Activated naive CD4-positive, alpha-beta T cell treated with anti-CD3 and anti-CD28 coated beads, Interleukin-2, amount 50 U/mL, for 24 hours (primary cell): ENCODE measurements around the gene RREB1.

Experiments
- H3K27ac Mint-ChIP-seq: one replicate; pipeline ENCODE4 v1.8.0; 2021; ENCODE audit warnings: mild to moderate bottlenecking, mixed read lengths
- H3K27me3 Mint-ChIP-seq: one replicate; pipeline ENCODE4 v1.8.0; 2021; ENCODE audit warnings: mixed read lengths
- H3K36me3 Mint-ChIP-seq: one replicate; pipeline ENCODE4 v1.8.0; 2021; ENCODE audit warnings: mixed read lengths
- H3K4me1 Mint-ChIP-seq: one replicate; pipeline ENCODE4 v1.8.0; 2021; ENCODE audit warnings: mixed read lengths
- H3K4me3 Mint-ChIP-seq: one replicate; pipeline ENCODE4 v1.8.0; 2021; ENCODE audit warnings: mild to moderate bottlenecking, mixed read lengths
- H3K9me3 Mint-ChIP-seq: one replicate; pipeline ENCODE4 v1.8.0; 2021; ENCODE audit warnings: mixed read lengths

RREB1 gene

DNA sequence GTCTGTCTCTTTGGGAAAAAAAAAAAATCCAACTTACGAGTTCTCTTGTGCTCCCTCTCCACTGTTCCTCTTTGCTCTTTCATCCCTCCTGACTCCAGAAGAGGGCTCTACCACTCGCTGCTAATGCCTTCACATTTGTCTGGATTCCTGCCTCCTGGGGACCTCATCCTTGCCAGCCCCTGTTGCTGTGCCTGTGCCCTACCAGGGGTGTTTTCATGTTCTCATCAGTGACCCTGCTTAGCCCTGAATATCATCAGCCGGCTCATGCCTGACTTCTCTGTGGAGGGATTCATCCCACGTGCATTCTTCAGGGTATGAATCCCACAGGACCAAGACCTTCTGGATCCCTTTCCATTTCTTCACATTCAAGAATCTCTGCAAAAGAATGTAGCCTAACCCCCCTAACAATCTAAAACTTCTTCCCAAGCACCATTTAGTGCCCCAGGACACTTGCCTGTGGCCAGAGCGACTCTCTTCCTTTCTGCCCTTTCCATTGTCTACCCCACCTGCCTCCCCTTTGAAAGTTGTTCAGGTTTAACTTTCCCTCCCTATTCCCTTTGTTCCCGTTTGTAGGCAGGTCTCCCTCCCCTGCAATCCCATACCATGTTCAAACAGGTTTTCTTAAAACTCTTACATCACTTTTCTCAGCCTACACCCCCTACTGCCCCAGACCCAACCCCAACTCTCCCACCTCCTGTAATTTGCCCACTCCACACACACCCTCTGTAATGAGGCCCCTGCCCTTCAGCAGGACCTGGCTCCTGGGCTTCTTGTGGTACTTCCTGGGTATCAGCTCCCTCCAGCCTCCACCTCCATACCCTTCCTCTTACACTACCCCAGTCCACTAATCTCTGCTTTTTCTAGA, 50.2 kb downstream of the RREB1 start:
- peaks cover 83% of the 10 kb centered on the region for H3K4me1 Mint-ChIP-seq
- H3K36me3 Mint-ChIP-seq = peaks cover 3% of the 10 kb centered on the region

DNA sequence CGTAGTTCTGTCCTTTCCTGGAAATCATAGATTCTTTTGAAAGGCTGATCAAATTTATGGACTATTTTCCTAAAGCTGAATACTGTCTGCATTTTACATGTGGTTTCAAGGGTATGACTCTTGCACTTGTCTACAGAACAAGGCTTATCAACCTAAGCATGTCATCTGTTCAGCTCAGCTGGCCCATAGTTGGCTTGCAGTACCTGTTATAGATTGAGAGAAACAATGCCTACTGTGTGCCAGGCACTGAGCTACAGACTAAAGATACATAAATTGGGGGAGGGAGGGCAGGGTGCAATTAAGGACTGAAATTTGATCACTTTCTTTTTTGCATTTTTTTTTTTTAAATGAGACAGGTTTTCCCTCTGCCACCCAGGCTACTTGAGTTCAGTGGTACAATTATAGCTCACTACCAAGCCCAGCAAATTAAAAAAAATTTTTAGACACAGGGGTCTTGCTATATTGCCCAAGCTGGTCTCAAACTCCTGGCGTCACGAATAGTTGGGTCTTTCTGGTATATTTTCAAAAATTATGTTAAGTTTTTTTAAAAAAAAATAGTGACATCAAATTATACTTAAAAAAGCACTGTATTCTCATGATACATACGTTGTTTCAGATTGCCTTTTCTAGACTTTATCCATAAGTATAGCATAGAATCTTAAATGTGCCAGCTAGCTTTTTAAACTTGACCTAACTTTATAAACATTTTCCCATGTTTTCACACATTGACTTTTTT, 52.2 kb downstream of the RREB1 start:
- H3K4me1 Mint-ChIP-seq = peaks cover 79% of the 10 kb centered on the region

More for the DNA sequence above, 50.2 kb downstream of the RREB1 start:
- Mint-ChIP-seq H3K9me3 (no peaks in the 10 kb centered on the region), H3K27ac (peak overlapping the region; percentile 81), H3K4me3 (no peak overlapping the region), H3K27me3 (no peaks in the 10 kb centered on the region)

DNA sequence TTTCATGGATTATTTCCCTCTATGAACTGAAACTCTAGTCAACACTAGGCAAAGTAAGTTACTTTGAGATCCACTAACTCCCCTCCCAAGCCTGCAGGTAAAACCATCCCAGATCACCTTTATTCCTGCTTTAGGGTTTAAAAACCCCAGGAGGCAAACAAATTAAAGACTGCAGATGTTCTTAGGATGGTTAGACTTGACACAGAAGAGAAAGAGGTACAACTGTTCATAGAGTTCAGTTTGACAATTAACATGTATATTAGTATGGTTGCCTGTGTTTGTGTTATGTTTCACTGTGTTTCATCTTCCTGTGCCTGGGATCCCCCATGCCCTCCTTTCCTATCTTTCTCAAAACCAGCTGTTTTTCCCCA, 53.5 kb downstream of the RREB1 start:
- H3K27me3 Mint-ChIP-seq = no peaks in the 10 kb centered on the region
- H3K4me3 Mint-ChIP-seq = no peak overlapping the region
- H3K4me1 Mint-ChIP-seq = peaks cover 78% of the 10 kb centered on the region
- peaks cover 5% of the 10 kb centered on the region for H3K36me3 Mint-ChIP-seq
- peak overlapping the region; percentile 83 for H3K27ac Mint-ChIP-seq
- no peaks in the 10 kb centered on the region for H3K9me3 Mint-ChIP-seq

More for the DNA sequence above, 52.2 kb downstream of the RREB1 start:
- peaks cover 5% of the 10 kb centered on the region for H3K36me3 Mint-ChIP-seq
- H3K27ac Mint-ChIP-seq = no peak overlapping the region
- H3K4me3 Mint-ChIP-seq = no peak overlapping the region
- H3K27me3 Mint-ChIP-seq = no peaks in the 10 kb centered on the region
- H3K9me3 Mint-ChIP-seq = no peaks in the 10 kb centered on the region

DNA sequence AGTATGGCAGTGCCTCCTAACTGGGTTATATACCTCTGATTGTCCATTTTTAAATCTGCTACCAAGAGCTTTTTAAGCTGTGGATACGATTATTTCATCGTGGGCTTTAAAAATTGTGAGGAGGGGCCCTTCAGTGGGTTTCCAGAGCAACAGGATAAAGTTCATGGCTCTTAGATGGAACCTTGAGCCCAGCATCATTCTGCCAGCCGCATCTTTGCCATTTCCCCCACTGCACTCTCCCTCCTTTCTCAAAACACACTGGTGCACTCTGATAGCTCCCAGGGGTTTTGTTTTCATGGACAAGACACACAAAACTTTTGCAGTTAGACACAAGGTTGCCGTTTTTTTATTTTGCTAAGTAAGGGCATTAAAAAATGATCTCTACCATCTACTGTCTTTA, 54.1 kb downstream of the RREB1 start:
- Mint-ChIP-seq H3K4me1 (peaks cover 77% of the 10 kb centered on the region), H3K4me3 (no peak overlapping the region), H3K9me3 (no peaks in the 10 kb centered on the region), H3K36me3 (peaks cover 5% of the 10 kb centered on the region), H3K27me3 (no peaks in the 10 kb centered on the region), H3K27ac (no peak overlapping the region)

DNA sequence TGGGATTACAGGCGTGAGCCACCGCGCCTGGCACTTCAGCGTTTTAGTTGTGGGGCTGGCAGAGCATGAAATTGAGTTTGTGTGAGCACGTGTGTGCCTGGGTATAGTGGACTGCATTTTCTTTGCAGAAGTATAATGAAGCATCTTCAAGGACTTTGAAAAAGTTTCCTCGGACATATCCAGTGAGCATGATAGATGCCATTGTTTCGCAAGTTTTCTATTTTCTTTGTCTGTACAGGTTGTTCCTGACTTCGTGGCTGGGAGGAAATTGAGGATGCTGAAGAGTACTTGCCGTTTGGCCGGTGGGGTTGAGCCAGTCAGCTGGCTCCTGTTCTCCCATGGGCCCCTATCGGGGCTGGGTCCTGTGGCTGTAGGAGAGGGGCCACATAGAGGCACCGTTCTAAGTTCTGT, 55.9 kb downstream of the RREB1 start:
- no peaks in the 10 kb centered on the region for H3K9me3 Mint-ChIP-seq
- H3K27ac Mint-ChIP-seq = no peak overlapping the region
- H3K4me1 Mint-ChIP-seq = peaks cover 67% of the 10 kb centered on the region
- no peaks in the 10 kb centered on the region for H3K27me3 Mint-ChIP-seq
- H3K36me3 Mint-ChIP-seq = peaks cover 5% of the 10 kb centered on the region
- H3K4me3 Mint-ChIP-seq = no peak overlapping the region

DNA sequence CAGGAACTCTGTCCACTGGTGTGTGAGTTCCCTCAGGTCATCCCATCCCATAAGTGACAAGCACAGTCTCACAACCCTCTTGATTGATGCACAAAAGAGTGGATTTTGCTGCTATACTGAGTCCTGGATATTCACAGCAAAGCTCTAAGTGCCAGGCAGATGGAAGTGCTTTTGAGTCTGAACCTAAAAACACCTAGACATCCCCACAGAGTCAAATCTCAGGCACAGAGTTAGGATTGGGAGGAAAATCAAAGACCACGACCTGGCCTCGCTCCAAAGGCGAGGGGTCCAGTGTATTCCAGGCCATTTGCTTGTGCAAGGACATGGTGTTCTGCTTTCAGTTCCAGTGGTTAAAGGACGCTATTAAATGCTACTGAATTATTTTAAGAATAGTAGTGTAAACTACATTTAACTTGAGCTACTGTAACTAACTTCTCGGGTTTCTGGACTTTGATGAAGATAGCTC, 56.8 kb downstream of the RREB1 start:
- H3K4me3 Mint-ChIP-seq = no peak overlapping the region
- no peak overlapping the region for H3K27ac Mint-ChIP-seq
- H3K27me3 Mint-ChIP-seq = no peaks in the 10 kb centered on the region
- peaks cover 5% of the 10 kb centered on the region for H3K36me3 Mint-ChIP-seq
- H3K4me1 Mint-ChIP-seq = peaks cover 66% of the 10 kb centered on the region
- no peaks in the 10 kb centered on the region for H3K9me3 Mint-ChIP-seq

DNA sequence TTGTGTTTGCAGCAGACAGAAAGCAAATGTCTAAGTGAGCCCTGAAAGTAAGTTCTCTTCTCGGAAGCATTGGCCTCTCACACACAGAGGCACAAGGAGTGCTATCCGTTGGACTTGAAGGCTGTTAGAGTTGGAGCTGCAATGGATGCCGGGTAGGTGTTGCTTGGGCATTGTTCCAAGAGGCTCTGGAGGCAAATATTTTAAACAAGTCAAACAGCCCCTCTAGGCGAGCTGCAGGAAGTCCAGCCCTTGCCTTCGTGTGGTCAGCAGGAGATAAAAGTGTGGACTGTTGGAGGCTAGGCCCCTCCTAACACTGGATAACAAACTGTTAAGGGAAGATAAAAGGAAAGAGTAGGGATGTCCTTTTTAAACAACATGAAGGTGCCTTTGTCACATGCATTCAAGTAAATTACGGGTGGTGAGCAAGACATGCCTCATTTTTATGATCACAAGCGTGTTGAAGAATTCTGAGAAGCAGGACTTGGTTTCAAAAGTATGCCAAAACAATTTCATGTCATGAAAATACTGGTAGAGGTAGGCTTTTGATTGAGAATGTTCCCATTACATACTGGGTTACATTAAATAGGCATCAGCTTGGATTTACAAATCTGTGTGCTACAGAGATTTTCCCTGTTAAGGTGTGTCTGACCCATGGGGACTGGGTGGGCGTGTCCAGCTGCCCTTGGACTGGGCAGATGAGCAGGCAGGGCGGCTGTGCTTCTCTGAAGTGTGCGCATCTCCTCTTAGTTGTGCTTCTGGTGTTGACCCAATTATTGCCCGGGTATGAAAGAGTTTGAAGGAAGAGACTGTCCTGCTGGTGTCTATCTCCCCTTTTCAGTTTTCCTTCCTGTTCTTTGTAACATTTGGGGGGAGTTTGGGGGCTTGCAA, 57.5 kb downstream of the RREB1 start:
- Mint-ChIP-seq H3K4me3 (no peak overlapping the region), H3K27ac (no peak overlapping the region), H3K36me3 (peaks cover 5% of the 10 kb centered on the region), H3K27me3 (no peaks in the 10 kb centered on the region), H3K4me1 (peaks cover 64% of the 10 kb centered on the region), H3K9me3 (no peaks in the 10 kb centered on the region)

DNA sequence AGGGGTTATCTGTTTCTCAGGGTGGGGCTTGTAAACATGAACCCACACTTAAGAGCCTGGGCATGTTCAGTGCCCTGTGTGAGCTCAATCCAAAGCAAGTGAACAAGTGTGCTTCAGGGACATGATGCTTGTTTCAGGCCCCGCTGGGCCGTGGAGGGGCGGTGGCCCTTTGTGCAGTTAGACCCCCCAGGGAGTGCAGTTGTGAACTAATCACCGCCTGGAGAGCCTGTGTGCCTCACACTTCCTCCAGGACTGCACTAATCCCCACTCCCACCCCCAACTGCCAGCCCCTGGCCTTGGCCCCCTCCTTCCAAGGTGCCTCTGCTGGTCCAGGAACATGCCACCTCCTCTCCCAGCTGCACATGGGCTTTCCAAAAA, 58.1 kb downstream of the RREB1 start:
- Mint-ChIP-seq H3K4me1 (peaks cover 64% of the 10 kb centered on the region), H3K27ac (no peak overlapping the region), H3K9me3 (no peaks in the 10 kb centered on the region), H3K27me3 (no peaks in the 10 kb centered on the region), H3K36me3 (peaks cover 5% of the 10 kb centered on the region), H3K4me3 (no peak overlapping the region)

DNA sequence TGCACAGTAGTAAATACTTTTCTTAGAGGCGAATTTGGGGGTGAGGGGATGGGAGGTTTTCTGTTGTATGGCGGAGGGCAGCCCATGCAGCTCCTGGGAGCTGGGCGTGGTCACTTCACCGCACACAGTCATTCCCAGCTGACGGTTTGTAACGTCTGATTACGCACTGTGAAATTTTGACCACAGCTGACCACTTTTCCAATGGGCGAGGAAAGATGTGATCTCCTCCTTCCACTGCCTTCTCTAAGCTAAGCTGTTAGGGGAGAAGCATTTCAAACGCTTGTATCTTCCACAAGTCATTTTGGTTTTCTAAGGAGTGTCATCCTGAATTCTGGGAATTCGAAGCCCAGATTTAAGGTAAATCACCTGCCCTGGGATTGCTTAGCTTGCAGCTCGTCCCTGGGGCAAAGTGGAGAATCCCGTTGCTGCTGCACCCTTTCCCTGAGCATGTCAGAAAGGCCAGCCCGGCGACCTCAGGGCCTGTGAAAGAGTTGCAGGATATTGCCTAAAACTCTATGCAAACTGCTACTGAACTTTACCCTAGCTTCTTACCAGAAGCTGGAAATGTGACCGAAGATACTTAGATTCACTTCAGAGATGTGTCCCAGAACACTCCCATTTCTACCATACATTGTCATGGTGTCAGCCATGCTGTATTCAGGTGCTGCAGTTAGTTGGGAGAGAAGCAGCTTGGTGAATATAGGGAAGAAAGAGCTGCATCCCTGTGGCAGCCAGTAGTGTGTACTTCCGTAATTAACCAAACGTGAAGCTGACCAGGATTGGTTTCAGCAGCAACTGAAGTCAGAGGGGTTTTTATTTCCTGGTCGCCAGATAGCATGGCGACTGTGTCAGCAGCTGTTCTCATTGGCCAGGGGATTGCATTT, 58.9 kb downstream of the RREB1 start:
- peaks cover 64% of the 10 kb centered on the region for H3K4me1 Mint-ChIP-seq

DNA sequence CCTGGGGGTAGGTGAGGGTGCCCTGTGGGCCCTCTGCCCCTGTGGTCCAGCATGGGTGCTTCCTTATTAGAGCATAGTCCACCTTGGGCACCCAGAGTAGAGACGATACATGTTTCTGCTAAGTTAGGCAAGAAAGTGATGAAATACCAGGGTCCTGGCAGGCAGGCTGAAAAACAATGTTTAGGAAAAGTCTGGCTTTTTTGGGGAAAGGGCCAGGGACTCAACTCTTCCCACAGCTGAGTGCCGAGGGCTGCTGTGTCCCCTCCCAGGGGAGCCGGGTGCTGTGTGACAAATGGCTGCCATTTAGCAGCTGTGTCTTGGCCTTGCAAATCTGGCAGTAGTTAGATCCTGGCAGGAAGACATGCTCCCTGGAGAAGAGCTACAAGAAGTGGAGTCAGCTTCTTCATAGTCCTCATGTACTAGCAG, 61.5 kb downstream of the RREB1 start:
- Mint-ChIP-seq H3K4me1 (peaks cover 57% of the 10 kb centered on the region), H3K4me3 (no peak overlapping the region), H3K9me3 (no peaks in the 10 kb centered on the region), H3K27ac (no peak overlapping the region), H3K27me3 (no peaks in the 10 kb centered on the region), H3K36me3 (no peaks in the 10 kb centered on the region)

More for the DNA sequence above, 58.9 kb downstream of the RREB1 start:
- no peak overlapping the region for H3K27ac Mint-ChIP-seq
- H3K4me3 Mint-ChIP-seq = no peak overlapping the region
- H3K9me3 Mint-ChIP-seq = no peaks in the 10 kb centered on the region
- H3K27me3 Mint-ChIP-seq = no peaks in the 10 kb centered on the region
- H3K36me3 Mint-ChIP-seq = peaks cover 2% of the 10 kb centered on the region

DNA sequence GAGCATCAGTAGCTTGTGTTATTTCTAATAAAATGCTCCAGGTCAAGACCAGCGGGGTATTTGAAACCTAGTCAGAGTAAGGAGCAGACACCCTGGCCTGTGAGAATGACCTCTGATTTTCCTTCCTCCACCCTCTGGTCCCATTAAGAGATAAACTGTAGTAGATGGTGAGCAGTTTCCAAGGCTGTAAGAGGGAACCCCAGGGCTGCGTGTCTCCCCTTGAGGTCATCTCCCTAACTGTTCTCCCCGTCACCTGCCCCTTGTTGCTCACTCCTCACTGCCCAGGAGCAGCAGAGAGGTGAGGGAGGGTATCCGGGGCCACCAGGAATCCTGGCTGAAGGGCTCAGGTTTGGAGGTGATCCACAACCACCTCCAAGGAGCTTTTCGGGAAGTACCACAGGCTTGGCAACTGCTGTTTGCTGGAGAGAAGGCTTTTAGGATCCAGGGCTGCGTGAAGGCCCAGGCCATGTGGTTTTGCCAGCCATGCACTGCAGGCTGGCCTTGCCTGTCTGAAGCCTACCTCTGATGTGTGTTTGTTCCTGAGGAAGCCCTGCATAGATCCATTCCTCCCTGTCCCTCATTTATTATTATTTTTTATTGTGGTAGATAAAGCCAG, 62.5 kb downstream of the RREB1 start:
- H3K4me3 Mint-ChIP-seq = no peak overlapping the region
- no peaks in the 10 kb centered on the region for H3K9me3 Mint-ChIP-seq
- H3K4me1 Mint-ChIP-seq = peaks cover 48% of the 10 kb centered on the region
- H3K36me3 Mint-ChIP-seq = no peaks in the 10 kb centered on the region
- H3K27ac Mint-ChIP-seq = no peak overlapping the region
- H3K27me3 Mint-ChIP-seq = no peaks in the 10 kb centered on the region

DNA sequence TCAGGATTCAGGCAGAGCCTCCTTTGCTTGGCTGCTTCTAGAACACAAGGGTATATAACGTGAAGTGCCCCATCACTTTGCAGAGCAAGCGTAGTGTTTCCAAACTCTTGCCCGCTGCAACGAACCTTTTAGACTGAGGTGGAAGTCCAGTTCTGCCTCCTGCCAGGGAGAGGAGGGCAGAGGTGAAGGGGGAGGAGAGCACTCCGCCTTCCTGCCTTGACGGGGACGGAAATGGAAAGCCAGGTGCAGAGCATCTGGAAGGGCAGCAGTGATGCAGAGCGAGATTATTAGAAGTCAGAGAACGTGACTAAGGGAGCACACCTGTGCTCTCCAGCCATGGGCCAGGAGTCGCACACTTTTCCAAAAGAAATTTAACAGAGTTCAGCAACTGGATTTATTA, 63.4 kb downstream of the RREB1 start:
- H3K4me1 Mint-ChIP-seq = peaks cover 41% of the 10 kb centered on the region
- H3K27ac Mint-ChIP-seq = peak overlapping the region; percentile 67

DNA sequence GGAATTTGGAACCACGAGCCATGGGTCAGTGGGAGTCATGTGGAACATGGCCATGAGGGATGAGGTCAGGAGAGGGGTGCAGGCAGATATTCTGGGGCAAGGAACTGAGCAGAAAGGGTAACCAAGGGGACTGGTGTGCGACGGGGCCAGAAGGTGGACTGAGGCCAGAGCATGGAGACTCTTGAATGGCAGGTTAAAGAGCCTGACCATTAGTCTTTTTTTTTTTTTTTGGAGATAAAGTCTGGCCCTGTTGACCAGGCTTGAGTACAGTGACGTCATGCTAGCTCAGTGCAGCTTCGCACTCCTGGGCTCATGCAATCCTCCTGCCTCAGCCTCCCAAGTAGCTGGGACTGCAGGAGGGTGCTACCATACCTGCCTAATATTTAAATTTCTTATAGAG, 64.0 kb downstream of the RREB1 start:
- Mint-ChIP-seq H3K27ac (peak overlapping the region; percentile 43), H3K4me1 (peaks cover 37% of the 10 kb centered on the region), H3K9me3 (no peaks in the 10 kb centered on the region), H3K27me3 (no peaks in the 10 kb centered on the region), H3K4me3 (no peak overlapping the region), H3K36me3 (no peaks in the 10 kb centered on the region)

More for the DNA sequence above, 63.4 kb downstream of the RREB1 start:
- Mint-ChIP-seq H3K4me3 (no peak overlapping the region), H3K36me3 (no peaks in the 10 kb centered on the region), H3K27me3 (no peaks in the 10 kb centered on the region), H3K9me3 (no peaks in the 10 kb centered on the region)

DNA sequence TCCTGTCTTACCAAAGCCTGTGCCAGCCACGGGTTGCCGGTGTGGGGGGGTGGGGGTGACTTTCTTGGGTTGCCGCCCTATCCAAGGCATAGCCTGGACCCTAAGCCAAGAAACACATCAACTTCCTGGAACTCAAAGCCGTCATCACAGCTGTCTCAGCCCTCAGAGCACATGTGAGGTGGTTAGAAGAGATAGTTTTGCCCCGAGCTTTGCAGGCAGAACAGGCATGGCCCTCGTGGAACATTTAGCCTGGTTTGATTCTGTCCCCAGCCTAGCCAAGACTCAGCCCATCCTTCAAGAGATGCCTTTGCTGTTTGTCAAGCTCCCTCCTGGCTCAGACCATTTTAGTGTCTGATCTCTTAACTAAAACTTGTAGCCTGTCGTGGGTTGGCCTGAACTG, 64.9 kb downstream of the RREB1 start:
- peaks cover 3% of the 10 kb centered on the region for H3K36me3 Mint-ChIP-seq
- H3K4me3 Mint-ChIP-seq = no peak overlapping the region
- no peaks in the 10 kb centered on the region for H3K27me3 Mint-ChIP-seq
- H3K4me1 Mint-ChIP-seq = peaks cover 37% of the 10 kb centered on the region
- no peak overlapping the region for H3K27ac Mint-ChIP-seq
- no peaks in the 10 kb centered on the region for H3K9me3 Mint-ChIP-seq
